ENCODE results near the gene PLCB3. TPM values are rescaled to one million over a fixed set of nuclear protein-coding genes. Genes with fewer than 3 reads are reported as not detected.

PLCB3 gene
- total RNA-seq, 1 experiment from 2014 or later: 69.0 TPM

DNA sequence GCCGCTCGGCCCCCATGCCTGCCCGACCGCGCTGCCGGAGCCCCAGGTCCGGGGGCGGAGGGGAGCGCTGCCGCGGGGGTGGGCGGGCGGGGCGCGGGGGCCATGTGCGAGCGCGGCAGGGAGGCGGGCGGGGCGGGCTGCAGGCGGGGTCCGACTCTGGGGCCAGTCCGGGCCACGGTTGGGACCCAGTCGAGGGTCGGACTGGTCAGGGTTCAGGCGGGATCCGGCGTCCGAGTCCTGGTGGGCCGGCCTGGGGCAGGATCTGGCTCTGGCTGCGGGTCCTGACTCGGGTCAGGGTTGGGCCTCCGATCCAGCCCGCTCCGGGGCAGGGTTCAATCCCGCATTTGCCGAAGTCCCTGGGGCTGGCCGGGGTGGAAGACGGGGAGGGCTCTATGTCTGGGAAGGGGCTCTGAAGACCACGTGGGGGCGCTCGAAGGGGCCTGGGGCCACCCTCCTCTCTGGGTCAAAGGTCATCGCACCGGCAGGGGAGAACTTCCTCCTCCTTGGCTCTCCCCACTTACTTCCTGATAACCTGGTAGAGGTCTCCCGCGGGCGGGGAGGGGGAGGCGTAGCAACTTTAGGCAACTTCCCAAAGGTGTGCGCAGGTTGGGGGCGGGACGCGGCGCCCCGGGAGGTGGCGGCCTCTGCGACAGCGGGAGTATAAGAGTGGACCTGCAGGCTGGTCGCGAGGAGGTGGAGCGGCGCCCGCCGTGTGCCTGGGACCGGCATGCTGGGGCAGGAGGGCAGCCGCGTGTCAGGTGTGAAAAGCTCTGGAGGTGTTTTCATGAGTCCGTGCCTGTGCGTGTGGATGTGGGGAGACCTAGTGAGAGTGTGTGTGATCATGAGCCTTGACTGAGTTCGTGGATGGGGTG is 54.6 kb downstream of the PLCB3 start:
- ATAC-seq: peak; percentile 10
- no peaks in the 10 kb centered on the region for H3K9me3 ChIP-seq (ENCODE audit: low read length)
- peaks cover 39% of the 10 kb centered on the region for H3K79me2 ChIP-seq (ENCODE audit: low read length)
- no peaks in the 10 kb centered on the region for H3F3A ChIP-seq (ENCODE audit: low read length, unreplicated experiment)
- H3K9ac ChIP-seq (ENCODE audit: low read length): peak overlapping the region; percentile 88
- H3K4me2 ChIP-seq (ENCODE audit: low read length): peak overlapping the region; percentile 91
- H3K36me3 ChIP-seq (ENCODE audit: low read depth, low read length): no peaks in the 10 kb centered on the region
- peak; percentile 73 for DNase-seq
- ChIA-PET CTCF (interaction anchor here (0.6 to 2.0 kb wide), 2 partner anchors 49 to 92 kb away, joined by 6 to 20 read pairs; no protein-coding TSS in a partner anchor), POLR2A (ENCODE audit: unreplicated experiment) (interaction anchor here (1.6 kb wide), 1 partner anchor 12 kb away, joined by 27 read pairs; the partner anchor contains the start of genes PRDX5 and TRMT112)
- peak overlapping the region; percentile 66 for H2AFZ ChIP-seq (ENCODE audit: low read length)
- no peaks in the 10 kb centered on the region for H4K20me1 ChIP-seq (ENCODE audit: low read length)
- H3K4me1 ChIP-seq (ENCODE audit: insufficient read depth, low read length): peaks cover 20% of the 10 kb centered on the region
- intact Hi-C loops (cut with micrococcal nuclease): loop anchor here (1.0 to 2.0 kb wide), 6 partner anchors 11 to 120 kb away; partner anchors contain the start of genes FKBP2, STIP1 and TRMT112
- peak overlapping the region; percentile 81 for H3K4me3 ChIP-seq (ENCODE audit: low read length)
- H3K27ac ChIP-seq (ENCODE audit: low read length): peak overlapping the region; percentile 74
- no TSS peak for BruUV-seq (replicated peaks)
- TF ChIP-seq EZH2 (IDR thresholded peaks at IDR 0.05; ENCODE audit: low read length, unreplicated experiment) (no peak), EZH2phosphoT487 (IDR thresholded peaks at IDR 0.05; ENCODE audit: borderline replicate concordance, low read length) (no peak)
- TF ChIP-seq, protein P1, sequence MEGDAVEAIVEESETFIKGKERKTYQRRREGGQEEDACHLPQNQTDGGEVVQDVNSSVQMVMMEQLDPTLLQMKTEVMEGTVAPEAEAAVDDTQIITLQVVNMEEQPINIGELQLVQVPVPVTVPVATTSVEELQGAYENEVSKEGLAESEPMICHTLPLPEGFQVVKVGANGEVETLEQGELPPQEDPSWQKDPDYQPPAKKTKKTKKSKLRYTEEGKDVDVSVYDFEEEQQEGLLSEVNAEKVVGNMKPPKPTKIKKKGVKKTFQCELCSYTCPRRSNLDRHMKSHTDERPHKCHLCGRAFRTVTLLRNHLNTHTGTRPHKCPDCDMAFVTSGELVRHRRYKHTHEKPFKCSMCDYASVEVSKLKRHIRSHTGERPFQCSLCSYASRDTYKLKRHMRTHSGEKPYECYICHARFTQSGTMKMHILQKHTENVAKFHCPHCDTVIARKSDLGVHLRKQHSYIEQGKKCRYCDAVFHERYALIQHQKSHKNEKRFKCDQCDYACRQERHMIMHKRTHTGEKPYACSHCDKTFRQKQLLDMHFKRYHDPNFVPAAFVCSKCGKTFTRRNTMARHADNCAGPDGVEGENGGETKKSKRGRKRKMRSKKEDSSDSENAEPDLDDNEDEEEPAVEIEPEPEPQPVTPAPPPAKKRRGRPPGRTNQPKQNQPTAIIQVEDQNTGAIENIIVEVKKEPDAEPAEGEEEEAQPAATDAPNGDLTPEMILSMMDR (conservative IDR thresholded peaks at IDR 0.05; ENCODE audit: low read depth, low read length): peak; percentile 63
- H3K27me3 ChIP-seq (ENCODE audit: low read length): no peaks in the 10 kb centered on the region
- no peaks in the 10 kb centered on the region for H3K9me2 ChIP-seq (replicated peaks; ENCODE audit: low read length)

DNA sequence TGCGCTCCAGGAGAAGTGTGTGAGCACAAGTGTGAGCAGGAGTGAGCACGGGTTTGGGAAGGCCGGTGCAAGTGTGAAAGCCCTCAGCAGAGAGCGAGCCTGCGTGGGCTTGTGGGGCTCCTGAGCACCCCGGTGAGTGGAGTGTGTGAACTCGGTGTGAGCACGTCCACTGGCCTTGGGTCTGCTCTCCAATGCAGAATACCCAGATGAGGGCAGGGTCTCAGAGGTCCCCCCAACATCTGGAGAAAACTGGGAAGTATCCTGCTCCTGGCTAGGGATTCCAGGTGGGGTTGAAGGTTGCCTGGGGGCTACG is 55.2 kb downstream of the PLCB3 start:
- H3K79me2 ChIP-seq (ENCODE audit: low read length): peaks cover 43% of the 10 kb centered on the region
- TSS peak; percentile 57 for BruUV-seq (replicated peaks)
- intact Hi-C loops (cut with micrococcal nuclease): no loop called here

More for the DNA sequence above, 55.2 kb downstream of the PLCB3 start:
- ChIA-PET POLR2A (ENCODE audit: unreplicated experiment) (no interaction called here), CTCF (no interaction called here)
- no peaks in the 10 kb centered on the region for H4K20me1 ChIP-seq (ENCODE audit: low read length)
- H3K4me1 ChIP-seq (ENCODE audit: insufficient read depth, low read length): peaks cover 20% of the 10 kb centered on the region
- H3K4me2 ChIP-seq (ENCODE audit: low read length): peak overlapping the region; percentile 91
- no peaks in the 10 kb centered on the region for H3K9me2 ChIP-seq (replicated peaks; ENCODE audit: low read length)
- TF ChIP-seq, protein P1 (conservative IDR thresholded peaks at IDR 0.05; ENCODE audit: low read depth, low read length): no peak
- TF ChIP-seq EZH2phosphoT487 (IDR thresholded peaks at IDR 0.05; ENCODE audit: borderline replicate concordance, low read length) (no peak), EZH2 (IDR thresholded peaks at IDR 0.05; ENCODE audit: low read length, unreplicated experiment) (no peak)
- no peaks in the 10 kb centered on the region for H3F3A ChIP-seq (ENCODE audit: low read length, unreplicated experiment)
- peak overlapping the region; percentile 74 for H3K27ac ChIP-seq (ENCODE audit: low read length)
- no peaks in the 10 kb centered on the region for H3K9me3 ChIP-seq (ENCODE audit: low read length)
- H3K9ac ChIP-seq (ENCODE audit: low read length): peak overlapping the region; percentile 88
- H3K4me3 ChIP-seq (ENCODE audit: low read length): peak overlapping the region; percentile 81
- H2AFZ ChIP-seq (ENCODE audit: low read length): peak overlapping the region; percentile 66
- H3K36me3 ChIP-seq (ENCODE audit: low read depth, low read length): no peaks in the 10 kb centered on the region
- no peaks in the 10 kb centered on the region for H3K27me3 ChIP-seq (ENCODE audit: low read length)
- ATAC-seq: no peak
- DNase-seq: no peak
